K562 (cell line): ENCODE results near the gene SKA3.

Experiments used
- CBX8 ChIP-seq: fragments of 200-600 bp; sonication (generic); IDR thresholded peaks from 2 replicates; pipeline ENCODE4 v1.6.1; 2012; ENCODE audit warnings: borderline replicate concordance, mixed run types, low read depth, mild to moderate bottlenecking, moderate library complexity, mixed read lengths, low read length, control low read depth, inconsistent platforms; ENCODE audit not compliant: poor library complexity, severe bottlenecking; ENCODE audit errors: extremely low read depth
- EZH2 ChIP-seq: IDR thresholded peaks from 2 replicates; pipeline ENCODE4 v1.6.1; 2012; ENCODE audit warnings: low read depth, mild to moderate bottlenecking, inconsistent platforms, low read length, borderline replicate concordance
- HEY1 ChIP-seq: fragments of 250-450 bp; sonication (Bioruptor Pico); IDR thresholded peaks from 2 replicates; pipeline ENCODE4 v1.5.0; 2020; ENCODE audit warnings: mild to moderate bottlenecking, moderate library complexity, borderline replicate concordance
- KDM2B ChIP-seq: fragments of 250-450 bp; sonication (Bioruptor Pico); IDR thresholded peaks from 2 replicates; pipeline ENCODE4 v1.8.0; 2021; ENCODE audit warnings: mild to moderate bottlenecking, moderate library complexity
- MYC ChIP-seq, 2 experiments: fragments of 250-450 bp in 1 of 2; sonication (Bioruptor Pico) in 1 of 2; IDR thresholded peaks; 2 replicates each; pipeline versions ENCODE4 v1.5.1 to v1.6.1; 2012 to 2021; ENCODE audit warnings: low read depth in 2 of 2, borderline replicate concordance in 1 of 2, improper control_type of control experiment in 1 of 2, low read length in 1 of 2, mild to moderate bottlenecking in 1 of 2, moderate library complexity in 1 of 2
- NFE2L1 ChIP-seq: fragments of 450-650 bp; IDR thresholded peaks from 2 replicates; pipeline ENCODE4 v1.6.1; 2016; ENCODE audit warnings: missing genetic modification characterization, low read depth, mild to moderate bottlenecking, missing compliant biosample characterization, moderate library complexity, borderline replicate concordance
- TF ChIP-seq, protein P1 (sequence below): fragments of 450-650 bp; IDR thresholded peaks from 2 replicates; pipeline ENCODE4 v1.6.1; 2016; ENCODE audit warnings: mild to moderate bottlenecking

DNA sequence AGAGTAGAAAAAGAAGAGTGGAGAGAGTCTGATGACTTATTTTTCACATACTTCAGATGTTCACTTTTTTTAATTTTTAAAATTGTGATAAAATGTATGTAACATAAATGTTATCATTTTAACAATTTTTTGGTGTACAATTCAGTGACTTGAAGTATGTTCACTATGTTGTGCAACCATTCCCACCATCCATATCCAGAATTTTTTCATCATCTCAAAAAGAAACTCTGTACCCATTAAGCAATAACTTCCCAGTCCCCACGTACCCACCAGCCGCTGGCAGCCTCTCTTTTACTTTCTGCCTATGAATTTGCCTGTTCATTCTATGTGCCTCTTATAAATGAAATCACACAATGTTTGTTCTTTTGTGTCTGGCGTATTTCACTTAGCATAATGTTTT lies 43.3 kb downstream of the SKA3 start:
- TF ChIP-seq NFE2L1 (tag) (no peak), KDM2B (CRISPR knock-in tag) (no peak), MYC (IDR thresholded peaks at IDR 0.05; ENCODE audit: low read depth, low read length) (no peak), MYC (CRISPR knock-in tag; IDR thresholded peaks at IDR 0.05; ENCODE audit: borderline replicate concordance, low read depth) (no peak), EZH2 (no peak), CBX8 (no peak), HEY1 (CRISPR knock-in tag) (no peak)
- TF ChIP-seq, protein P1, sequence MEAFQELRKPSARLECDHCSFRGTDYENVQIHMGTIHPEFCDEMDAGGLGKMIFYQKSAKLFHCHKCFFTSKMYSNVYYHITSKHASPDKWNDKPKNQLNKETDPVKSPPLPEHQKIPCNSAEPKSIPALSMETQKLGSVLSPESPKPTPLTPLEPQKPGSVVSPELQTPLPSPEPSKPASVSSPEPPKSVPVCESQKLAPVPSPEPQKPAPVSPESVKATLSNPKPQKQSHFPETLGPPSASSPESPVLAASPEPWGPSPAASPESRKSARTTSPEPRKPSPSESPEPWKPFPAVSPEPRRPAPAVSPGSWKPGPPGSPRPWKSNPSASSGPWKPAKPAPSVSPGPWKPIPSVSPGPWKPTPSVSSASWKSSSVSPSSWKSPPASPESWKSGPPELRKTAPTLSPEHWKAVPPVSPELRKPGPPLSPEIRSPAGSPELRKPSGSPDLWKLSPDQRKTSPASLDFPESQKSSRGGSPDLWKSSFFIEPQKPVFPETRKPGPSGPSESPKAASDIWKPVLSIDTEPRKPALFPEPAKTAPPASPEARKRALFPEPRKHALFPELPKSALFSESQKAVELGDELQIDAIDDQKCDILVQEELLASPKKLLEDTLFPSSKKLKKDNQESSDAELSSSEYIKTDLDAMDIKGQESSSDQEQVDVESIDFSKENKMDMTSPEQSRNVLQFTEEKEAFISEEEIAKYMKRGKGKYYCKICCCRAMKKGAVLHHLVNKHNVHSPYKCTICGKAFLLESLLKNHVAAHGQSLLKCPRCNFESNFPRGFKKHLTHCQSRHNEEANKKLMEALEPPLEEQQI = no peak
